ENCODE measurements around the gene EYA3.
"Not testable (repeated sequence)": the region's sequence is repeated elsewhere in the genome, so short reads cannot be mapped to it uniquely, and the experiment has no call there.

Gene EYA3

GRCh38 chr1:28027238-28027637 lies 61.2 kb downstream of the EYA3 start:
- DNase-seq = no peak

- DNase-seq = no peak
Observed at GRCh38 chr1:28026329-28026728, 62.1 kb downstream of the EYA3 start.

- DNase-seq = no peak
Observed at GRCh38 chr1:28021064-28021463, 67.3 kb downstream of the EYA3 start.

- DNase-seq = no peak
Observed at GRCh38 chr1:28010969-28011368, 77.4 kb downstream of the EYA3 start.

- not testable (repeated sequence) for DNase-seq
Observed at GRCh38 chr1:28003117-28003516, 85.3 kb downstream of the EYA3 start.

GRCh38 chr1:28002600-28002999 lies 85.8 kb downstream of the EYA3 start:
- DNase-seq = no peak

- no peak for DNase-seq
Observed at GRCh38 chr1:27999055-27999454, 89.4 kb downstream of the EYA3 start.

- DNase-seq = not testable (repeated sequence)
Observed at GRCh38 chr1:27994526-27994925, 93.9 kb downstream of the EYA3 start.

GRCh38 chr1:27994060-27994459 lies 94.3 kb downstream of the EYA3 start:
- no peak for DNase-seq

- DNase-seq = peak; percentile 17
Observed at GRCh38 chr1:27993241-27993640, 95.2 kb downstream of the EYA3 start.

- DNase-seq = peak; percentile 41
Observed at GRCh38 chr1:27992276-27992675, 96.1 kb downstream of the EYA3 start.

- DNase-seq = no peak
Observed at GRCh38 chr1:27990920-27991537, 97.4 kb downstream of the EYA3 start.

- DNase-seq = no peak
Observed at GRCh38 chr1:27981145-27981544, 107.3 kb downstream of the EYA3 start.

- DNase-seq = no peak
Observed at GRCh38 chr1:27980216-27980845, 108.1 kb downstream of the EYA3 start.

- no peak for DNase-seq
Observed at GRCh38 chr1:27979859-27980201, 108.6 kb downstream of the EYA3 start.

GRCh38 chr1:27979151-27979858 lies 109.1 kb downstream of the EYA3 start:
- DNase-seq = no peak

GRCh38 chr1:27974417-27974781 lies 114.0 kb downstream of the EYA3 start:
- DNase-seq = no peak

- no peak for DNase-seq
Observed at GRCh38 chr1:27973771-27974416, 114.5 kb downstream of the EYA3 start.

- no peak for DNase-seq
Observed at GRCh38 chr1:27972141-27972540, 116.3 kb downstream of the EYA3 start.

- DNase-seq = no peak
Observed at GRCh38 chr1:27971674-27972073, 116.7 kb downstream of the EYA3 start.

- DNase-seq = no peak
Observed at GRCh38 chr1:27970401-27970800, 118.0 kb downstream of the EYA3 start.

GRCh38 chr1:27968692-27969091 lies 119.7 kb downstream of the EYA3 start:
- no peak for DNase-seq

GRCh38 chr1:27967884-27968466 lies 120.4 kb downstream of the EYA3 start:
- no peak for DNase-seq
